GM10248 (cell line): ENCODE results near the gene NFE2.

Experiments used
- CTCF ChIA-PET: fragments of 300-600 bp; sonication (Branson Sonifier 250); formaldehyde crosslinking; extraction: SDS; loops from one replicate; lab custom pipeline; 2021; ENCODE audit warnings: antibody characterized with exemption; lab: Yijun Ruan, JAX
- POLR2A ChIA-PET: fragments of 350-650 bp; sonication (Branson Sonifier 250); formaldehyde crosslinking; extraction: SDS; loops from one replicate; lab custom pipeline; 2020; ENCODE audit warnings: antibody characterized with exemption; lab: Yijun Ruan, JAX
- DNase-seq: peaks from one replicate; pipeline ENCODE4 v3.0.0; 2012; ENCODE audit errors: extremely low spot score
- CTCF ChIP-seq: IDR thresholded peaks from 2 replicates; pipeline ENCODE4 v1.5.1; 2012; ENCODE audit warnings: mild to moderate bottlenecking, low read depth; ENCODE audit errors: extremely low read depth, missing control alignments, control extremely low read depth

NFE2 gene

GRCh38 chr12:54337854-54338650 is 37.2 kb upstream of the NFE2 start:
- DNase-seq: no peak
- no peak for TF ChIP-seq CTCF
- POLR2A ChIA-PET: no interaction called here
- CTCF ChIA-PET: interaction anchor here (0.8 to 7.6 kb wide), 19 partner anchors 7 to 86 kb away, joined by 3 to 64 read pairs (median 9); partner anchors contain the start of gene COPZ1

- no peak for DNase-seq
- TF ChIP-seq CTCF: no peak
- CTCF ChIA-PET: interaction anchor here (0.8 to 7.6 kb wide), 22 partner anchors 8 to 86 kb away, joined by 3 to 64 read pairs (median 6); partner anchors contain the start of gene COPZ1
- POLR2A ChIA-PET: no interaction called here
Observed at GRCh38 chr12:54337280-54337842, 36.5 kb upstream of the NFE2 start.

DNA sequence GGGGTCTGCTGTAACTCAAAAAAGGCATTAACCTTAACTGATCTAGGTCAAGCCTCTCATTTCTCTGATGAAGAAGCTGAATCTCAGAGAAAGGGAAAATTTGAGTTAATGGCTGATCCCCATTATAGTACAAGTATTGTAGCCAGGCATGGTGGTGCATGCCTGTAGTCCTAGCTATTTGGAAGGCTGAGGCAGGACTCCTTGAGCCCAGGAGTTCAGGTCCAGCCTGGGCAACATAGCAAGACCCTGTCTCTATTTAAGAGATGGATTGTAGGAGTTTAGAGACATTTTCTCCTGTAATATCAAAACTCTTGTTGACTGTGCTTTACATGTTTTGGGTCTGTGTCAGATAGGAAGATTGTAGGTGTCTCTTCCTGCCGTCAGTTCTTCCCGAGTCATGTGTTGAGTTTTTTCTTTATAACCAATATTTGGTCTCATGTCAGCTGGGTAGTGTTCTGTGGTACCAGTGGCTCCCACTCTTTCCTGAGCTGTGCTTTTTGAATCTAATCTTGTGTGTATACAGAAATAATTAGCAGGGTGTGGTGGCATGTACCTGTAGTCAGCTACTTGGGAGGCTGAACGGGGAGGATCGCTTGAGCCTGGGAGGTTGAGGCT is 32.7 kb upstream of the NFE2 start:
- POLR2A ChIA-PET: interaction anchor here (0.6 to 1.7 kb wide), 2 partner anchors 9 to 35 kb away, joined by 3 to 5 read pairs; partner anchors contain the start of gene COPZ1
- no peak for TF ChIP-seq CTCF
- CTCF ChIA-PET: interaction anchor here (1.0 to 7.6 kb wide), 11 partner anchors 8 to 106 kb away, joined by 3 to 64 read pairs (median 8); partner anchors contain the start of gene COPZ1
- DNase-seq: no peak

GRCh38 chr12:54331461-54331860 is 30.6 kb upstream of the NFE2 start:
- TF ChIP-seq CTCF: no peak
- DNase-seq: no peak
- ChIA-PET POLR2A (no interaction called here), CTCF (interaction anchor here (1.6 to 7.6 kb wide), 4 partner anchors 14 to 49 kb away, joined by 3 to 48 read pairs (median 26); no protein-coding TSS in a partner anchor)

GRCh38 chr12:54330442-54330841 is 29.6 kb upstream of the NFE2 start:
- TF ChIP-seq CTCF: no peak
- ChIA-PET CTCF (interaction anchor here (2.5 to 7.6 kb wide), 2 partner anchors 38 to 50 kb away, joined by 7 to 48 read pairs; no protein-coding TSS in a partner anchor), POLR2A (no interaction called here)
- DNase-seq: no peak

- ChIA-PET CTCF (interaction anchor here (1.5 kb wide), 1 partner anchor 13 kb away, joined by 4 read pairs; no protein-coding TSS in a partner anchor), POLR2A (no interaction called here)
- no peak for TF ChIP-seq CTCF
- DNase-seq: no peak
Observed at GRCh38 chr12:54329759-54330158, 28.9 kb upstream of the NFE2 start.
